Stimulated activated CD4-positive, alpha-beta T cell treated with anti-CD3 and anti-CD28 coated beads, Interleukin-2, amount 100 ng/mL, for 4 hours (primary cell): Measurements from ENCODE around the gene SRSF3.

ENCODE experiments used
- DNase-seq: peaks from one replicate; pipeline ENCODE4 v3.0.0-alpha.2; 2020; ENCODE audit warnings: low read depth

Gene SRSF3

DNA sequence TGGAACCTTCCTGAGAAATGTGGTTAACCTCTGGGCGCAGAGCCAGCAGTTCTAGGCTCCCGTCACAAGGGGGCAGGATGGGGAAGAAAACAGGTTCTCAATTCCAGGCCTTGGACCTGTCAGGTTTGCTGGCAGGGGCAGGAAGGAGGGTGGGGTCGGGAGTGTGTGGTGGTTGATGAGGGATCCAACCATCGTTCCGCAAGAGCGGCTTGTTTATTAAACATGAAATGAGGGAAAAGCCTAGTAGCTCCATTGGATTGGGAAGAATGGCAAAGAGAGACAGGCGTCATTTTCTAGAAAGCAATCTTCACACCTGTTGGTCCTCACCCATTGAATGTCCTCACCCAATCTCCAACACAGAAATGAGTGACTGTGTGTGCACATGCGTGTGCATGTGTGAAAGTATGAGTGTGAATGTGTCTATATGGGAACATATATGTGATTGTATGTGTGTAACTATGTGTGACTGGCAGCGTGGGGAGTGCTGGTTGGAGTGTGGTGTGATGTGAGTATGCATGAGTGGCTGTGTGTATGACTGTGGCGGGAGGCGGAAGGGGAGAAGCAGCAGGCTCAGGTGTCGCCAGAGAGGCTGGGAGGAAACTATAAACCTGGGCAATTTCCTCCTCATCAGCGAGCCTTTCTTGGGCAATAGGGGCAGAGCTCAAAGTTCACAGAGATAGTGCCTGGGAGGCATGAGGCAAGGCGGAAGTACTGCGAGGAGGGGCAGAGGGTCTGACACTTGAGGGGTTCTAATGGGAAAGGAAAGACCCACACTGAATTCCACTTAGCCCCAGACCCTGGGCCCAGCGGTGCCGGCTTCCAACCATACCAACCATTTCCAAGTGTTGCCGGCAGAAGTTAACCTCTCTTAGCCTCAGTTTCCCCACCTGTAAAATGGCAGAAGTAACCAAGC, 29.6 kb downstream of the SRSF3 start:
- DNase-seq: peak; percentile 66

- DNase-seq: no peak
Observed at GRCh38 chr6:36624461-36625157, 30.4 kb downstream of the SRSF3 start.

GRCh38 chr6:36625158-36625919, 31.2 kb downstream of the SRSF3 start:
- no peak for DNase-seq

- no peak for DNase-seq
Observed at GRCh38 chr6:36626636-36627035, 32.5 kb downstream of the SRSF3 start.

GRCh38 chr6:36627141-36627540, 33.0 kb downstream of the SRSF3 start:
- no peak for DNase-seq

DNA sequence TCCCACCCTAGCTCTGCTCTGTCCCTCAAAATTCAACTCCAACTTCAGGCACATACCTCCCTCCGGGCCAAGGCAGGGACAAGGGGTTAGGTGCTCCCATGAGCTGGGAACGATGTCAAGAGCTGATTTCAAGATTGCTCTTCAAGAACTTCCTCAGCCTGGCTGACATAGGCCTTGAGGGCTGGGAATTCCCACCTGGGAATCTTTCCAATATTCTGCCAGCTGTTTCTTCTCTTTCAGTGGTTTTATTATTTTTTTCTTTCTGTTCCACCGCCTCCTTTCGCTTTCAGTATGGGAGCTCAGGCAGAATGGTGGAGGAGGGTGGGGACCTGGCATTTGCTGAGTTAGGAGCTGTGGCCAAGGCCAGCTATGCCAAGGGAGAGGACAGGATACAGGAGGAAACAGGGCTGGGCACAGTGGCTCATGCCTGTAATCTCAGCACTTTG, 33.7 kb downstream of the SRSF3 start:
- no peak for DNase-seq

DNA sequence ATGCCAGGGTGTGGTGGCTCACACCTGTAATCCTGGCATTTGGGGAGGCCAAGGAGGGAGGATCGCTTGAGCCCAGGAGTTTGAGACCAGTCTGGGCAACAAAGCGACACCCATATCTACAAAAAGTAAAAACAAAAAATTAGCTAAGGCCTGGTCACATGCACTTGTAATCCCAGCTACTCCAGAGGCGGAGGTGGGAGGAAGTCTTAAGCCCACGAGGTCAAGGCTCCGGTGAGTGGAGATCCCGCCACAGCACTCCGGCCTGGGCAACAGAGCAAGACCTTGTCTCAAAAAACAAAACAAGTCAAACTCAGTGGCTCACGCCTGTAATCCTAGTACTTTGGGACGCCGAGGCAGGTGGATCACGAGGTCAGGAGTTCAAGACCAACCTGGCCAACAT, 35.6 kb downstream of the SRSF3 start:
- DNase-seq: no peak

GRCh38 chr6:36631326-36632011, 37.3 kb downstream of the SRSF3 start:
- DNase-seq: no peak

- no peak for DNase-seq
Observed at GRCh38 chr6:36633370-36633769, 39.2 kb downstream of the SRSF3 start.

GRCh38 chr6:36633915-36634314, 39.8 kb downstream of the SRSF3 start:
- DNase-seq: no peak

- DNase-seq: no peak
Observed at GRCh38 chr6:36634317-36635108, 40.4 kb downstream of the SRSF3 start.

DNA sequence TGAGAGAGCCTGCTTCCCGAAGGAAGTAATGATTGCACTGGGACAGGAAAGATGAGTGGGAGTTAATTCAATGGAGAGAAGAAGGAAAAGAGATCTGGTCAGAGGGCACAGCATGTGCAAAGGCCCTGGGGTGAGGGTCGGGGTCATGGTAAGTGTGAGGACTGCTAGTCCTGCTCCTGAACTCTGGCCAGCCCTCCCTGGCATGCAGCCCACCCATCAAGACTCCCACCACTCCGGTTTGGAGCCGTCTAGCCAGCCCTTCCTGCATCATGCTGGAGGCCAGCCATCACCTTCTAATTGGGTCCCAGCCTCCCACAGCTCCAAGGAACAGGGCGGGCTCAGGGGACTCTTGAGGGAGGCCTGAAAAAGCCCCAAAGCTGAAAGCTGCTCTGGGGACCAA, 42.1 kb downstream of the SRSF3 start:
- no peak for DNase-seq

DNA sequence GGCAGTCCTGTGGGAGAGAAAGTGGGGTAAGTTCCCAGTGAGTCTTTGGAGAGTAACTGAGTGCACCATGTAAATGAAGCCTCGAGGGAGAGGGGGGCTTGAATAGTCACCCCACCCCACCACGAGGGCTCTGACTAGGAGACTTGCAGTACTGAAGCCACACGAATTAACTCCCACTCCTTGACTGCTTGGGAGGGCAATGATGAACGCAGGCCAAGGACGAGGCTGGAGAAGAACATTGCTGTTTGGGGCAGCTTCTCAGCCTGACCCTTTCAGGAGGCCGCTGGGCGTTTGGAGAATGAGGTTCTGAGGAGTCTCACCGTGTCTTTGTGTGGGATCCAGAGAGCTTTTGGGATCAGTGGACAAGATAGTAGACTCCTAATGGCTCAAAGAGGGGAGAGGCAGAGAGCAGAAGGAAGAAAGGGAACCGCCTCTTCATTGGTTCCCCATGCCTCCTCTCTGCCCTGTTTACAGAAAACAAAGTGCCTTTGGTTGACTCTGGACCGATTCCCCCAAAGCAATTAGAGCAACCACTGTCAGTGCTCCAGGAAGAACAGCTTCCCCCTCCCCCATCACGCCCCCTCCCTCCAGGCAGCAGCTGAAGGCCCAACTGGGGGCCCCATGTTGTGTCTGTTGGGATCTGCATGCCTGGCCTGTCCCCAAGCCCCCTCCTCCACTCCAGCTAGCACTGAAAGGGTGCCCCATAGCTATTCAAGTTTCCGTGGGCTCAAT, 42.7 kb downstream of the SRSF3 start:
- no peak for DNase-seq

- DNase-seq: no peak
Observed at GRCh38 chr6:36638579-36638978, 44.4 kb downstream of the SRSF3 start.

GRCh38 chr6:36639171-36639808, 45.1 kb downstream of the SRSF3 start:
- no peak for DNase-seq

- DNase-seq: no peak
Observed at GRCh38 chr6:36641543-36641942, 47.4 kb downstream of the SRSF3 start.

- DNase-seq: no peak
Observed at GRCh38 chr6:36642913-36643817, 49.0 kb downstream of the SRSF3 start.

GRCh38 chr6:36643977-36644376, 49.8 kb downstream of the SRSF3 start:
- DNase-seq: no peak

GRCh38 chr6:36649086-36649485, 54.9 kb downstream of the SRSF3 start:
- no peak for DNase-seq
